IPS DF 4.7 (cell line): ENCODE measurements around the gene TRIM65.
"Not testable (repeated sequence)": the region's sequence is repeated elsewhere in the genome, so short reads cannot be mapped to it uniquely, and the experiment has no call there.

Experiments used
- DNase-seq: peaks from one replicate; pipeline ENCODE4 v3.0.0-alpha.2; 2013; ENCODE audit warnings: low spot score; ENCODE audit errors: extremely low read depth

Gene TRIM65

GRCh38 chr17:75875182-75875939 lies 21.4 kb downstream of the TRIM65 start:
- DNase-seq: no peak

- DNase-seq: no peak
Observed at GRCh38 chr17:75874323-75875181, 22.2 kb downstream of the TRIM65 start.

- DNase-seq: no peak
Observed at GRCh38 chr17:75873587-75874322, 23.0 kb downstream of the TRIM65 start.

- DNase-seq: no peak
Observed at GRCh38 chr17:75872434-75873351, 24.1 kb downstream of the TRIM65 start.

GRCh38 chr17:75870228-75870627 lies 26.5 kb downstream of the TRIM65 start:
- not testable (repeated sequence) for DNase-seq

- no peak for DNase-seq
Observed at GRCh38 chr17:75869282-75870141, 27.2 kb downstream of the TRIM65 start.

- not testable (repeated sequence) for DNase-seq
Observed at GRCh38 chr17:75868730-75869281, 27.9 kb downstream of the TRIM65 start.

GRCh38 chr17:75865404-75866188 lies 31.2 kb downstream of the TRIM65 start:
- not testable (repeated sequence) for DNase-seq

GRCh38 chr17:75864887-75865286 lies 31.9 kb downstream of the TRIM65 start:
- DNase-seq: not testable (repeated sequence)

- no peak for DNase-seq
Observed at GRCh38 chr17:75864448-75864871, 32.3 kb downstream of the TRIM65 start.

- DNase-seq: no peak
Observed at GRCh38 chr17:75861927-75862317, 34.8 kb downstream of the TRIM65 start.

- DNase-seq: not testable (repeated sequence)
Observed at GRCh38 chr17:75859358-75859757, 37.4 kb downstream of the TRIM65 start.

GRCh38 chr17:75856062-75856756 lies 40.5 kb downstream of the TRIM65 start:
- no peak for DNase-seq

GRCh38 chr17:75855310-75856061 lies 41.3 kb downstream of the TRIM65 start, which contains the start of gene WBP2:
WBP2 (minus strand) TSS chr17:75855335; CDS start chr17:75855297, 38 bp downstream.
- DNase-seq: peak; percentile 100

- no peak for DNase-seq
Observed at GRCh38 chr17:75854881-75855309, 41.9 kb downstream of the TRIM65 start.

GRCh38 chr17:75854101-75854748 lies 42.5 kb downstream of the TRIM65 start:
- no peak for DNase-seq

- DNase-seq: no peak
Observed at GRCh38 chr17:75853433-75853832, 43.3 kb downstream of the TRIM65 start.
